Epithelial cell of prostate (primary cell): Measurements from ENCODE around the gene ZNF578.
A peak's percentile ranks its signal among the peaks of the same experiment; 100 is the strongest.
"Not testable (repeated sequence)": the region's sequence is repeated elsewhere in the genome, so short reads cannot be mapped to it uniquely, and the experiment has no call there.

Experiments
- DNase-seq: peaks from one replicate; pipeline ENCODE4 v3.0.0-alpha.2; 2011; ENCODE audit warnings: low read depth, low spot score
- H3K27ac ChIP-seq: fragments of 450-650 bp; 2 replicates; pipeline ENCODE4 v1.5.1; 2017; ENCODE audit warnings: mild to moderate bottlenecking

ZNF578 gene

DNA sequence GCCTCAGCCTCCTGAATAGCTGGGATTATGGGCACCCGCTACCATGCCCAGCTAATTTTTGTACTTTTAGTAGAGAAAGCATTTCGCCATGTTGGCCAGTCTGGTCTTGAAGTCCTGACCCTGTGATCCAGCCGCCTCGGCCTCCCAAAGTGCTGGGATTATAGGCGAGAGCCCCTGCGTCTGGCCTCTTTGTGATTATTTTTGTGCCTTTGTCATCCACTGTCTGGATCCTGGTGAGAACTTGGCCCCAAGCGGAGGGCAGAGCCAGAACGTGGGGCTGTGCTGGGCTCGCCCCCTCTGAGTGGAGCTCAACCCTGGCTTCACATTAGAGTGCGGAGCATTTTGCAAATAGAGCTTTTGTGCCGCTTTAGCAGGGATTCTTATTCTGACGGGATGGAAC, 47.6 kb downstream of the ZNF578 start:
- not testable (repeated sequence) for DNase-seq, H3K27ac ChIP-seq

DNA sequence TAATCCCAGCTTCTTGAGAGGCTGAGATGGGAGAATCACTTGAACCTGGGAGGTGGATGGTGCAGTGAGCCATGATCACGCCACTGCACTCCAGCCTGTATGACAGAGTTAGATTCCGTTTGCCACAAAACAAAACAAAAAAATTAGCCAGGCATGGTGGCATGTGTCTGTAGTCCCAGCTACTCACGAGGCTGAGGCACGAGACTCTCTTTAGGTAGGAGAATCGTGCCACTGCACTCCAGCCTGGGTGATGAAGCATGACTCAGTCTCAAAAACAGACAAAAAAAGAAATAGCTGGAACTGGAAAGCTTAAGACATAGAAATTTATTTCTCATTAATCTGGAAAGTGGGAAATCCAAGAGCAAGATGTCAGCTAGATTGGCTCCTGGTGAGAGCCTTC, 53.9 kb downstream of the ZNF578 start:
- no peak for DNase-seq
- no peak overlapping the region for H3K27ac ChIP-seq

DNA sequence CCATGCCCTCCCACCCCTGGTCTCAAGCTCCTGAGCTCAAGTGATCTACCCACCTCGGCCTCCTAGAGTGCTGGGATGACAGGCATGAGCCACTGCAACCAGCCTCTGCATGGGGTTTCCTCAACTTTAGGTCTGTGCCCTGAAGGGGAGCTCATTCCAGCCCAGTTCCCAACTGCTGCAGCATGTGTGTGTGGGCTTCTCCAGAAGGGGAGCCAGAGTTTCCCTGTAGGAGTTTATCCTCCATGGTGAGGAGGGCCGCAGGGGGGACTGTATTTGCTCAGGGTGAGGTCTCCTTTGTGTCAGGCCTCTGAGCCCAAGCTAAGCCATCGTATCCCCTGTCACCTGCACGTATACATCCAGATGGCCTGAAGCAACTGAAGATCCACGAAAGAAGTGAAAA, 62.8 kb downstream of the ZNF578 start:
- no peak for DNase-seq
- no peak overlapping the region for H3K27ac ChIP-seq

DNA sequence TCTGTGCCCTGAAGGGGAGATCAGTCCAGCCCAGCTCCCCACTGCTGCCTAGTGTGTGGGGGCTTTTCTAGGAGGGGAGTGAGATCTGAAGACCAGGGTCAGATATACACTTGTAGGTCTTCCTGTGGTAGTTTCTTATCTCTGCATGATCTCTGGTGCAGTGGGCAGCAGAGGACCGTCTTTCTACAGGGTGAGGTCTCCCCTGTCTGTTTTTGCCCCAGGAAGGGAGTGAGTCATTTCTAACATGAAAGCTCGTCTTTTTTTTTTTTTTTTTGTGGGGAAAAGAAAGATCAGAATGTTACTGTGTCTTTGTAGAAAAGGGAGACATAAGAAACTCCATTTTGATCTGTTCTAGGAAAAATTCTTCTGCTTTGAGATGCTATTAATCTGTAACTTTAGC, 65.3 kb downstream of the ZNF578 start:
- no peak overlapping the region for H3K27ac ChIP-seq
- no peak for DNase-seq

DNA sequence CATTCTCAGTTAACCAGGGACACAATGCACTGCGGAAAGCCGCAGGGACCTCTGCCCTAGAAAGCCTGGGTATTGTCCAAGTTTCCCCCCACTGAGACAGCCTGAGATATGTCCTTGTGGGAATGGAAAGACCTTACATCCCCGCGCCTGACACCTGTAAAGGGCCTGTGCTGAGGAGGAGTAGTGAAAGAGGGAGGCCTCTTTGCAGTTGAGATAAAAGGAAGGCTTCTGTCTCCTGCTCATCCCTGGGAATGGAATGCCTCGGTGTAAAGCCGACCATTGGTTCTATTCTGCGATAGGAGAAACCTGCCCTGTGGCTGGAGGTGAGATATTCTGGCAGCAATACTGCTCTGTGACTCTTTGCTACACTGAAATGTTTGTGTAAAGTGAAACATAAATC, 65.8 kb downstream of the ZNF578 start:
- DNase-seq, H3K27ac ChIP-seq: not testable (repeated sequence)

GRCh38 chr19:52520013-52520412, 66.7 kb downstream of the ZNF578 start:
- no peak for DNase-seq
- no peak overlapping the region for H3K27ac ChIP-seq

DNA sequence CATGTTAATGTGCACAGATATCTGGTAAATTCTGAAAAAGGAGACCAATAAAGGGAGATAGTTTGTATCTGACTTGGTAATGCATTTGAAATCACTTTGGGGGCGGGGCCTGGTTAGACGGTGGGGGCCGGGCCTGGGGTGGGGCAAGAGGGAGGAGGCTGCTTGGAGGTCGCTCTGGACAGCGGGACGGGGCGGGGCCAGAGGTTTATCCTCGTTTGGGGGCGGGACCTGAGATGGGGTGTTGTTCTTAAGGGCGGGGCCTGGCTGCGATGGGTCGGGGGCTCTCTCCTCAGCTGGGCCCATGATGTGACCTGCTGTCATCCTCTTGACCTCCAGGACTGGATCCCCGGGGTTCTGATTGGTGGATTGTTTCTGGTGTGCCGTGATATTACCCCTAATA, 69.2 kb downstream of the ZNF578 start:
- DNase-seq, result no peak
- no peak overlapping the region for H3K27ac ChIP-seq

GRCh38 chr19:52524086-52524485, 70.7 kb downstream of the ZNF578 start:
- H3K27ac ChIP-seq, result no peak overlapping the region
- DNase-seq, result no peak

DNA sequence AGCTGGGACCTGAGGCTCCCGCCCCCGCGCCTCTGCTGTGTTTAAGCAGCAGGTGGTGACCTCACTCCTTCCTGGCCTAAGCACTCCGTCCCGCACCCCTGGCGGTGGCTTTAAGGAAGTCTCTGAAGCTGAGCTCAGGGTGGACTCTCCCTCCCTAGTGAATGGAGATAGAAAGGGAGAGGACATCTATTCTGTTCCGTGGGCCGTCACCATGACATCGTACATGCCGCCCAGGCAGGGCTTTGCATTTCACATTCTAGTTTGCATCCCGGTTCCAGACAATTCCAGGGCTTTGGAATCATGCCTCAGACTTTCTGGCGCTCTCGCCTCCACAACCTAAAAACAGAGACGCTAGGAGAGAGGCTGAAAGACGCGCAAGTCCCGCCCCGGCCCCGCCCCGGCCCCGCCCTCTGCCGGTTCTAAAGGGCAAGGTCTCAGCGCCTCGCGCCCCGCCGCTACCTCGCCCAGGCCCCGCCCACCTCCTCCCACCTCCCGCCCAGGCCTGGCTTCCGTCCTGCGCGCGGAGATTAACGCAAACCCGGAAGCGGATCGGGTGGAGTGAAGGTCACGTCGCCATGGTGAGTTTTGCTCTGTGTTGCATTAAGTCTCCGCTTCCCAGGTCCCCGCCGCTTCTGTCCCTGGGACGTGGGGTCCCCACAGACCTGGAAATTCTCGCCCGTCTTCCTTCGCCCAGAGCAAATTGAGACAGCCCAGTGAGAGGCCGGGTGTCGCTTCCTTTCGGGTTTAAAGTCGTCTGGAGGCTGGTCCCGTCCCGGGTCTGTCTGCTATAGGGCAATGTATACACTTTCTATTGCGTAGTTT, 74.0 kb downstream of the ZNF578 start, which contains the start of gene ZNF808:
Gene ZNF808, plus strand, starts transcription at position 535 of the 822 bp plus-strand sequence. CDS start 15,617 bp downstream, outside the sequence.
- H3K27ac ChIP-seq, result peak within 1 kb of the TSS; percentile 76
- DNase-seq, result peak; percentile 69

DNA sequence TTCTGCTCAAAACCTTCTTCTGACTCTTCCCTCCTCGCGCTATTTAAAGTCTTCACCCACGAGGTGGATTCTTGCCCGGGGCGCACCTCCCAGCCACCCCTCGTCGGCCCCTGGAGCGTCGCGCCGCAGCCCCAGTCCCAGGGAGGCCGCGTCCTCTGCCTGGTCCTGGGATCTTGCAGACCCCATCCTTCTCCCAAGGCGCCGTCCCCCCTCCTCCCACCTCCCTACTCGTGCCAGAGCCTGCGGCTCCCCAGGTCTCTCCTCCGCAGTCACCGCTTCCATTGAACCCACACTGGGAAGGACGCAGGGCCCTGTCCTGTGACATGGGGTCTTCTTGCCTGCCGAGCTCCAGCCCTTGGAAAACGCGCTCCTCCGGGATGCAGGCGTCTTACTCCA, 74.6 kb downstream of the ZNF578 start:
- DNase-seq, result no peak
- peak overlapping the region; percentile 76 for H3K27ac ChIP-seq

DNA sequence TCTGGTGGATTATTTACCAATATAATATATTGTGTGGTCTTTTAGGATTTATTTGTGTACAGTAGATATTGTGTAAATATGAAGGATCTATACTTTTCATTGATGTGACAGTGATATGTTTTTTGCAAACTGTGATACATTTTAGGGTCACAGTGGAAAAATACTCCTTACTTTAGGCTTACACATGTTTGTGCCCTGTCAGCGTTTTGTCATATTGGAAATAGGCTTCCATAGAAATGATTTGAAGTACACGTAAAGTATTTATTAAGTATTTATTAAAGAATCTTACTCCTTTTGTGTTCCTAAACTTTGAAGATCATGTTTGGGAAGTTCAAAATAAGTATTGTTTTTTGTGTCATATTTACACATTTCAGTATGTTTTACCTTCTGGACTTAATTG, 79.1 kb downstream of the ZNF578 start:
- DNase-seq, result no peak
- H3K27ac ChIP-seq, result no peak overlapping the region

DNA sequence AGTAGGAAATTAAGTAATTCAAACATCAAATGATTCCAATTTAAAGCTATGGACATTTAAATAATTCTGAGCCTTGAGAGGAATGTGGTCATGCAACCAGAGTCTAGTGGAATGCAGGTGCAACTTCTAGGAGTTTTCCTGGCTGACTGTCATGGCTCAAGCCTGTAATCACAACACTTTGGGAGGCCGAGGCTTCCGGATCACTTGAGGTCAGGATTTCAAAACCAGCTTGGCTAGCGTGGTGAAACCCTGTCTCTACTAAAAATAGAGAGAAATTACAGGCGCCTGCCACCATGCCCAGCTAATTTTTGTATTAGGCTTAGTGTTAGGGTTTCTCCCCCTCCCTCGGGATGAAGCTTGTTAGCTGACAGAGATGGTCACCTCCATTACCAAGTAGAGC, 80.5 kb downstream of the ZNF578 start:
- no peak for DNase-seq

DNA sequence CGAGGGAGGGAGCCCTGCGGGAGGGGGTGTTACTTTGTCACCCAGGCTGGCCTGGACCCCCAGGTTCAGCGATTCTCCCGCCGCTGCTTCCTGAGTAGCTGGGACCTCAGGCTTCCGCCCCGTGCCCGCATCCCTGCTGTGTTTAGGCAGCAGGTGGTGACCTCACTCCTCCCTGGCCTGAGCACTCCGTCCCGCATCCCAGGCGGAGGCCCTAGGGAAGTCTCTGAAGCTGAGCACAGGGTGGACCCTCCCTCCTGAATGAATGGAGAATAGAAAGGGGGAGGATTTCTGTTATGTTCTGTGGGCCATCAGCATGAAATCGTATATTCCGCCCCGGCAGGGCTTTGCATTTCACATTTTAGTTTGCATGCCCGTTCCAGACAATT, 82.0 kb downstream of the ZNF578 start:
- not testable (repeated sequence) for DNase-seq
- H3K27ac ChIP-seq, result peak overlapping the region; percentile 59

More for the DNA sequence above, 80.5 kb downstream of the ZNF578 start:
- H3K27ac ChIP-seq, result no peak overlapping the region

- H3K27ac ChIP-seq, result peak overlapping the region; percentile 59
- no peak for DNase-seq
Measured at GRCh38 chr19:52535771-52536447, 82.6 kb downstream of the ZNF578 start.

DNA sequence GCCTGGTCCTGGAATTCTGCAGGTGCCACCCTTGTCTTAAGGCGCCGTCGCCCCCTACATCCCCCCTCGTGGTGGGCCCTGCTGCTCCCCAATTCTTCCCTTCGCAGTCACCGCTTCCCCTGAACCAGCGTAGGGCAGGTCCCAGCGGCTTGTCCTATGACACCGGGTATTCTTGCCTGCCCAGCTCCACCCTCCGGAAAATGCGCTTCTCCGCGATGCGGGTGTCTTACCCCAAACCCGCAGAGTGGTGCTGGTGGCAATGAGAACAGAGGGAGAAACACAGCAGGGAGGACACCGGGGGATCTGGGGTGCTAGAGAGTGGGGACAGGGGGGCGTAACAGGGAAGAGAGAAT, 83.1 kb downstream of the ZNF578 start:
- peak overlapping the region; percentile 59 for H3K27ac ChIP-seq
- no peak for DNase-seq

DNA sequence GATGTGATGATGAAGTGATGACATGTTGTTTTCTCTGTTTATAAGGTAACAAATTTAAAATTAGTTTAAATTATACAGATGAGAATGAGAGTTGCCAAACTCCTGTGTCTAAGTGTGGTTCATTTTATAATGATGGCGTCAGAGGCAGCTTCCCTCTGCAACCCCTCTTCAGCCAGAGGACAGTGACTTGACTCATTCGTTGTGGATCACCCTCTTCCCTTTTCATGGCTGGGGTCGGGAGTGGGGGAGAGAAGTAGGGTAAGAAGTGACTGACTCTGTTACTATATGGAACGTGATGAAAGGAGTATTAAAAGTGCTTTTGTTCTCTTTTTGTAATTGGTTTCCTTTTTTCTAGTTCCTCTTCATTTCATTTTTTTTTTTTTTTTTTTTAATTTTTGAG, 85.5 kb downstream of the ZNF578 start:
- not testable (repeated sequence) for DNase-seq, H3K27ac ChIP-seq

DNA sequence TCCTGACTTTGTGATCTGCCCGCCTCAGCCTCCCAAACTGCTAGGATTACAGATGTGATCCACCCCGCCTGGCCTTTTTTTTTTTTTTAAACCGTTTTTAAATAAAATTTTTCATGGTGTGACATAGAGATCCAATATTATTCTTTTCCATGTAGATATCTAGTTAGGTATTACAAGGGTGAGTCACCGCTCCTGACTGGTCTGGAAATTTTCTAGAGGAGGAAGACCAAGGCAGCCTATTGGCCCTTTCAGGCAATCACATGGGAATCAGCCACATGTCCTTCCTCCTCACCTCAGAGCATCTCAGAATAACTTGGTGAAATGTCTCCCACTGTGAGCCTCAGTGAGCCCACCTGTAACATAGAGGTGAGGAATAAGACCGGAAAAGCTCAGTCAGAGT, 87.8 kb downstream of the ZNF578 start:
- not testable (repeated sequence) for DNase-seq, H3K27ac ChIP-seq

DNA sequence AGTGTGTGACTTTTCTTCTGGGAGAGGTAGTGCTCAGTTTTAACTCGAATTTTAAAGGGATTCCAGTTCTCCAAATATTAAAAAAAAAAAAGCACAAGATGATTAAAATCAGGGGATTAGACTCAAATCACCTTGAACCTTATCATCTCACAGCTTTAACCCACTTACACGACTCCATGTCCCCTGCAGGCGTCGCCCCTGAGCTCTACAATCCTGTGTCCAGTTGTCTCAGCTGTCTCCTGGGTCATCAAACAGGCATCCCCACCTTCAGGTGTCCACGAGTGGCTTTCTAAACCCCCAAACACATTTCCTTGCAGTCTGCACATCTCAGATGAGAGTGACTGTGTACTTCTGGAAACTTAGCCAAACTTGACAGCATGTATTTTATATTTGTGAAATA, 88.3 kb downstream of the ZNF578 start:
- no peak overlapping the region for H3K27ac ChIP-seq
- no peak for DNase-seq

DNA sequence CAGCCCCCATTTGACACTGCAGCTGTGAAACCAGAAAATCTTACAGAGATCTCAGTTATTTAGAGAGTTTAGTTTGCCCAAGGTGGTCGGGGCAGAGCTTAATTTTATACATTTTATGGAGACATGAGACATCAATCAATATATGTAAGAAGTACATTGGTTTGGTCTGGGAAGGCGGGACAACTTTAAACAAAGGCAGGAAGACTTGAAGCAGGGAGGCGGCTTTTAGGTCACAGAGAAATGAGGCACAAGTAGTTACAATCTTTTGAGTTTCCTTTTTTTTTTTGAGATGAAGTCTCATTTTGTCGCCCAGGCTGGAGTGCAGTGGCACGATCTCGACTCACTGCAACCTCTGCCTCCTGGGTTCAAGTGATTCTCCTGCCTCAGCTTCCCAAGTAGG, 89.2 kb downstream of the ZNF578 start:
- H3K27ac ChIP-seq, DNase-seq: not testable (repeated sequence)

DNA sequence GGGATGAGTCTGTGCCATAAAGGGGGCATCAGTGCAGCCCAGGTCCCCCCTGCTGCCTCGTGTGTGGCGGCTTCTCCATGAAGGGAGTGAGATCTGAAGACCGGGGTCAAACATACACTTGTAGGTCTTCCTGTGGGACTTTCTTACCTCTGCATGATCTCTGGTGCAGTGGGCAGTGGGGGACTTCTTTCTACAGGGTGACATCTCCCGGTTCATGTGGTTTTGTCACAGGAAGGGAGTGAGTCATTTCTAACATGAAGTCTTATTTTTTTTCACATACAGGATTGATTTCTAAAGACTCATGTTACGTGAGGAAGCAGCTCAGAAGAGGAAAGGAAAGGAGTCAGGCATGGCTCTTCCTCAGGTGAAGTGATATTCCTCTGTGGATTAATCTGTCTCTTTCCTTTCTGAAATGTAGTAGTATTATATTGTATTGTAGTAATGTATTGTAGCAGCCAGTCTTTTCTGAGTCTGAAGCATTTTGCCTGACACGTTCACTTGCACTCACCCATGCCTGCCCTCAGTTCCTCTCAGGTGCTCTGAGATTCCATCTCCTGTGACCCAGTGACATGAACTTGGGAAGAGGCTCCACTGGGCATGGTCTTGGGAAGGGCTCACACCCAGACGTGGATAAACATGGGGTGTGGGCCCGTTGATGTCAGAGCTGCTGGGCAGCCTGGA, 89.8 kb downstream of the ZNF578 start:
- DNase-seq, result no peak
- H3K27ac ChIP-seq, result no peak overlapping the region
